Omental fat pad (tissue), 4 donors: Measurements from ENCODE around the gene PTPRK. TPM values are rescaled to one million over a fixed set of nuclear protein-coding genes. Genes with fewer than 3 reads are reported as not detected.

Experiments
- ATAC-seq: fragments of 150-250 bp; one replicate; pipeline ENCODE4 v1.9.1; 2016; ENCODE audit warnings: mild to moderate bottlenecking, moderate library complexity; ENCODE audit not compliant: low FRiP score
- DNase-seq: peaks from one replicate; pipeline ENCODE4 v3.0.0-alpha.2; 2019; ENCODE audit warnings: low spot score
- total RNA-seq, 4 donors: library from RNA; depleted of rRNA; stranded (reverse); fragments of >200 nt; gene quantifications; one replicate each; pipeline ENCODE4 v1.1.0, GENCODE V29; 2016
- TF ChIP-seq, protein P1 (sequence below), 3 donors: fragments of 450-650 bp; IDR thresholded peaks; one replicate each; pipeline ENCODE4 v1.5.1; 2016 to 2017; ENCODE audit warnings: antibody characterized with exemption in 3 of 3, mild to moderate bottlenecking in 3 of 3, moderate library complexity in 2 of 3

The PTPRK gene
- total RNA-seq, 4 donors from 2014 or later: 16.2 to 32.6 (median 20.9) TPM

DNA sequence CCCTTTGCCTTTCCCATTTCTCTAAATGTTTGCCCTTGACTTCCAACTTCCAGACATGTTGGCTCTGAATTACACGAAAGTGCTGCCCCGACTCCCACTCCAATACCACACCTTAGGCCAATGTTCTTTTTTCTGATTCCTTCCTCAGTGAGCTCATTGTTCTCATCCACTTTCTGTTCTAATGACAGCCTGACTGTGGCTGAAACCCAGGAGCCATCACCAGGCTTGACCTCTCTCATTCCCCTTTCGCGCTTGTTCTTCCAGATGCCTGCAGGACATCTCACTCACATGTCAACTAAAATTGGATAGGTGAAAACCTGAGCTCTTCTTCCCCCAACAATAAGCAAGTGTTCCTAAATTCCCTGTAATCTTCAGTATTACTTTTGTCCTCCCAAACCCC is 40.4 kb downstream of the PTPRK start:
- ATAC-seq (no peak), DNase-seq (no peak)
- TF ChIP-seq, protein P1, sequence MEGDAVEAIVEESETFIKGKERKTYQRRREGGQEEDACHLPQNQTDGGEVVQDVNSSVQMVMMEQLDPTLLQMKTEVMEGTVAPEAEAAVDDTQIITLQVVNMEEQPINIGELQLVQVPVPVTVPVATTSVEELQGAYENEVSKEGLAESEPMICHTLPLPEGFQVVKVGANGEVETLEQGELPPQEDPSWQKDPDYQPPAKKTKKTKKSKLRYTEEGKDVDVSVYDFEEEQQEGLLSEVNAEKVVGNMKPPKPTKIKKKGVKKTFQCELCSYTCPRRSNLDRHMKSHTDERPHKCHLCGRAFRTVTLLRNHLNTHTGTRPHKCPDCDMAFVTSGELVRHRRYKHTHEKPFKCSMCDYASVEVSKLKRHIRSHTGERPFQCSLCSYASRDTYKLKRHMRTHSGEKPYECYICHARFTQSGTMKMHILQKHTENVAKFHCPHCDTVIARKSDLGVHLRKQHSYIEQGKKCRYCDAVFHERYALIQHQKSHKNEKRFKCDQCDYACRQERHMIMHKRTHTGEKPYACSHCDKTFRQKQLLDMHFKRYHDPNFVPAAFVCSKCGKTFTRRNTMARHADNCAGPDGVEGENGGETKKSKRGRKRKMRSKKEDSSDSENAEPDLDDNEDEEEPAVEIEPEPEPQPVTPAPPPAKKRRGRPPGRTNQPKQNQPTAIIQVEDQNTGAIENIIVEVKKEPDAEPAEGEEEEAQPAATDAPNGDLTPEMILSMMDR (IDR thresholded peaks at IDR 0.05): no peak

DNA sequence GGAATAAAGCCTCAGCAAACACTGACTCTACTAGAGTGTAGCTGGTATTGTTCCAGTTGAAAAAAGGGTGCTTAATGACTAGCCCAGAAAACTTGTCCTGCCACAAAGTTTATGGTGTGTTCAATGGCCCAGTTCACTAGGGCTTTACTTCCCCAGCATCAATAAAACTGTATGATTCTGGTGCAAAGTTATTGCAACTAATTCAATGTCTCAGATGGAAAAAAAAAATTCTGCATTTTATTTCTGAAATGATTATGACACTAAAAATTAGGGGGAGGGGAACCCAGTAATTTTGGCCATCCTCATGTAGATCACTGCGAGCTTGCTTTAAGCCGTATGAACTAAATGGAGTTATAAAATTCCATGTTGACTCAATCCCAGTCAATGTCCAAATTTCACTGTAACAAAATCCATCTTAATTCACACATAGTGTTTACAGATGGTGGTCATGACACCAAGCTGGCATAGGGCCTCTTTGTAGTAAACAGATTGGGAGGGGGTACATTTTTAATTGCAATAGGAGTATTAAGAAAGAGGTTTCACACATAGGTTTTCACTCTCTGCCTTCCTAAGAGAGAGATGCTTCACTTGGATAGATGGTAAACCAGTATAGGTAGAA is 41.2 kb downstream of the PTPRK start:
- TF ChIP-seq, protein P1 (IDR thresholded peaks at IDR 0.05): no peak
- DNase-seq (no peak), ATAC-seq (no peak)

DNA sequence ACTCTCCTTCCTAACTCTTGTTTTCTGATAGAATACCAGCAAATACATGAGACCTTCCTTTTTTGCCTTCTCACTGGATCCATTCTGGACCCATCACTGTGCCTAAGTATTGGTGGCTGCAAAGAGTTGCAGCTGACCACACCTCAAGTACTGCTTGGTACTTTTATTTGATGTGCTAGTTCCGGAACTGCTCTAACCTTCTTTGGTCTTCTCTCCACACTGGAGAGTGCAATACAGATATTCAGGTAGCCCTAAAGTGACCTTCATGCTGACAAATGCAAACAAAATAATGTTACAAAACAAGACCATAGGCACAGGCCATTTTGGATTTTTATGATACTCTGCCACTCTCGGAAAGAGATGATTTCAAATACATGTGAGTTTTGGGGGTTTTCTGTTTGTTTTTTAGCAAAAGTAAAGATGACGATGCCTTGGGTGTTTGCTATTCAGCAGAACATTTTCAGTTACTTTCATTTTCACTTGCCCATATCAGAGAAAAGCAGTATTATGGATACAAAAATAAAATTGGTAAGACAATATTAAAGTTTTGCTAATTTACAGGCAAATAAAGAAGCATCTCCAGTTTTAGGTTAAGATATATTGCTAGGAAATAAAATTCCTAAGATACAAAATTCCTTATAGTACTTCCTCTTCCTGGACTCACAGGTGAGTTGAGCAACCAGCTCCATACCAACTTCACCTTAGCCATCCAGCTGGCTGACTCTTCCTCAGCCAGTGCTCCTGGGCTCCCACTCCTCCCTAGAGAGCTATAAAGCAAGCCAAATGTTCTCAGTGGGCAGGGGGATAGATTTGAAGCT is 42.0 kb downstream of the PTPRK start:
- ATAC-seq: no peak
- TF ChIP-seq, protein P1 (IDR thresholded peaks at IDR 0.05): no peak

DNA sequence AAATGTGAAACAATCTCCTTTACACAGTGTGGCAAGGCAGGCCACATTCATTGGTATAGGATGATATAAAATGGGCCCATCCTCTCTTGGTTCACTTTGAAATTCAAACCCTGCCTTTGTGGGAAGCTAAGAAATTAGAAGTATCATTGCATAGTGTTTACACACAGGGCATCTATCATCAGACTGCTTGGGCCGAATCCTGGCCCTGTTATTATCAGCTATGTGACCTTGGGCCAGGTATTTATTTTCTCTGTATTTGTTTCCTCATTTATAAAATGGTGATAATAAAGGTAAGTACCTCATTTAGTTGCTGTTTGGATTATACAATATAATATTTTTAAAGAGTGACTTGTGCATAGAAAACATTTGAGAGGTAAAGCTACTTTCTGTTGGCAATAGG is 45.5 kb downstream of the PTPRK start:
- TF ChIP-seq, protein P1 (IDR thresholded peaks at IDR 0.05): no peak
- no peak for ATAC-seq
- DNase-seq: no peak

More for the DNA sequence above, 42.0 kb downstream of the PTPRK start:
- no peak for DNase-seq

DNA sequence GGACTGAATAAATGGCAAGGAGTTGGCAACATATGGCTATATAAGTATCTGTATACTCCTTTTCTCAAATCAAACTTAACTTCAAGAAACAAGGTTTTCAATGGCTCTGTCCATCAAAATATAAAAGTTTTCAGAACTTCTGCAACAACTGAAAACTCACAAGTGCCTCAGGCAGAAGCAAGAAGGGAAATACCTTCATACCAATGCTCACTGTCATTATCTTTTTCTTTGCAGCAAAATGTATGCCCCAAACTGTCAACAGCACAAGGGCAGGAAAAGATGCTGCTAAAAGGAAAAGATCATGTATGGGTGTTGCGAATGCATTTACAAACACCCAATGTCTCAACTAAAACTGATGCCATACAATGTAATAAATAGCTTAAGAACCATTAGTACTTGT is 45.9 kb downstream of the PTPRK start:
- TF ChIP-seq, protein P1 (IDR thresholded peaks at IDR 0.05): no peak
- ATAC-seq: no peak
- DNase-seq: no peak

DNA sequence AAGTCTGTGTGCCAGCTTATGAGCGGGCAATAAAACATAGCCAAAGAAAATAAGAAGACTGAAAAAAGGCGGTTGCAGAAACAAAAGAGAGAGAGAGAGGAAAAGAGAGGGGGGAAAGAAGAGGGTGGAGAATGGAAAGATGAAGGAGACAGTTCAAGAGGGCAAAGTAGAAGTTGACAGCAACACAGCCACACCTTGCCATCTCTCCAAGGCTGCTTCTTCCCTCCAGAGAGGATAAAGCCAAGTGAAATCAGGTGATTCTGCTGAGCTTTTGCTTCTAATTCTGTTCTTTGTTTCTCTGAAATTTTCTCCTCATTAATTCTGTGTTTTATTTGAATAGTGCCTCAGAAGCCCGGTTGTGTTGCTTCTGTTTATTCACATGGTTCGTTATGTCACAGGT is 48.5 kb downstream of the PTPRK start:
- DNase-seq (no peak), ATAC-seq (no peak)
- TF ChIP-seq, protein P1 (IDR thresholded peaks at IDR 0.05): no peak
